Central memory CD4-positive, alpha-beta T cell (primary cell): ENCODE results near the gene ROR2.

Experiments
- DNase-seq: peaks from one replicate; pipeline ENCODE4 v3.0.0; 2022

ROR2 gene

GRCh38 chr9:91712811-91713210 lies 237.2 kb downstream of the ROR2 start:
- DNase-seq = no peak

GRCh38 chr9:91711755-91712601 lies 238.1 kb downstream of the ROR2 start:
- peak; percentile 50 for DNase-seq

GRCh38 chr9:91710158-91710557 lies 239.9 kb downstream of the ROR2 start:
- DNase-seq = no peak

GRCh38 chr9:91705386-91705785 lies 244.6 kb downstream of the ROR2 start:
- no peak for DNase-seq

DNA sequence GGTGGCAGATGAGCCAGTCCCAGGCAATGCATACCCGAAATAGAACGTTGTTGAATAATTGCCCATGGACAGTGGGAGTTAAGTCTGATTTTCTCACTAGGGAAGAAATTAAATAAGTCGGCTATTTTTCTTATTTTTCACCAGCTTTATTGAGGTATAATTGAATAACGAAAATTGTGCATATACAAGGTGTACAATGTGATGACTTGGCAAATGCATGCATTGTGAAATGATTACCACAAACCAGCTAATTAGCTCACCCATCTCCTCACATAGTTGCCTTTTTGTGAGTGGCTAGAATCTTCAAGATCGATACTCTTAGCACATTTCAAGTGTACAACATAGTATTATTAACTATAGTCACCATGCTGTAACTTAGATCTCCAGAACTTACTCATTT lies 249.6 kb downstream of the ROR2 start:
- DNase-seq = no peak

GRCh38 chr9:91698266-91698665 lies 251.8 kb downstream of the ROR2 start:
- DNase-seq = no peak

GRCh38 chr9:91697201-91697600 lies 252.8 kb downstream of the ROR2 start:
- no peak for DNase-seq

- peak; percentile 55 for DNase-seq
Observed at GRCh38 chr9:91694081-91694870, 255.8 kb downstream of the ROR2 start.

DNA sequence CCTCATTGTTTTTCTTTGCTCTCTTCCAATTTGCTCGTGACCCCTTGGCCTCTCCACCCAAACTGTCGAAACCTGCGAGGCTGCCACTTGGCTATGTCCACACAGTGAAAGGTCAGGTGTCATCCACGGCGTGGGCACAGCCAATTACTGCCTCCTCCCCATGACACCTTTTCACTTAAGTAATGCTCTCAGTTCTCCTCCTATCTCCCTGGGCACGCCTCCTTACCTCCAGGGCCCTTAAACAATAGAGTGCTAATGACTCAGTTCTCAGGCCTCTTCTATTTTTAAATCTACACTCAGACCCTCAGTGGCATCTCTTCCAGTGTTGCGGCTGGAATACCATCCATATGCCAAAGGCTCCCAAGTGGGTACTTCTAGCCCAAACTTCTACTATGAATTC lies 256.8 kb downstream of the ROR2 start:
- no peak for DNase-seq

- no peak for DNase-seq
Observed at GRCh38 chr9:91690540-91691249, 259.3 kb downstream of the ROR2 start.

DNA sequence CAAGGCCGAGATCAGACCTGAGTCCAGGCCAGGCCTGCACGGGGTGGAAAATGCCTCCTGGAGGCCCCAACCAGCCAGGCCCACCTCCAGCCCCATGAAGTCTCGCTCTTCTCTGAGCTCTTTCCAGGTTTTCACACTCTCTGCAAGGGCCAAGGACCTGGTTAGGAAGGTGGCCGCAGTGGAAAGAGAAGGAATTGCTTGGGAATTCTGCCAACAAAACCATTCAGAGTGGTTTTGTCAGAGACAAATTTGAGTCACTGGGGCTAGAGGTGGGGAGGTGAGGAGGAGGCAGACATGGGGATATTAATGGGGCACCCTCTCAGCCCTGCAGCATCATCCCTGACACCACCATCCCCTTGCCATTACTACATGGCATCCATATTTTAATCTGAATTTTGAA lies 261.0 kb downstream of the ROR2 start:
- DNase-seq = no peak

- DNase-seq = no peak
Observed at GRCh38 chr9:91683269-91683668, 266.8 kb downstream of the ROR2 start.

- DNase-seq = no peak
Observed at GRCh38 chr9:91682806-91683205, 267.2 kb downstream of the ROR2 start.

DNA sequence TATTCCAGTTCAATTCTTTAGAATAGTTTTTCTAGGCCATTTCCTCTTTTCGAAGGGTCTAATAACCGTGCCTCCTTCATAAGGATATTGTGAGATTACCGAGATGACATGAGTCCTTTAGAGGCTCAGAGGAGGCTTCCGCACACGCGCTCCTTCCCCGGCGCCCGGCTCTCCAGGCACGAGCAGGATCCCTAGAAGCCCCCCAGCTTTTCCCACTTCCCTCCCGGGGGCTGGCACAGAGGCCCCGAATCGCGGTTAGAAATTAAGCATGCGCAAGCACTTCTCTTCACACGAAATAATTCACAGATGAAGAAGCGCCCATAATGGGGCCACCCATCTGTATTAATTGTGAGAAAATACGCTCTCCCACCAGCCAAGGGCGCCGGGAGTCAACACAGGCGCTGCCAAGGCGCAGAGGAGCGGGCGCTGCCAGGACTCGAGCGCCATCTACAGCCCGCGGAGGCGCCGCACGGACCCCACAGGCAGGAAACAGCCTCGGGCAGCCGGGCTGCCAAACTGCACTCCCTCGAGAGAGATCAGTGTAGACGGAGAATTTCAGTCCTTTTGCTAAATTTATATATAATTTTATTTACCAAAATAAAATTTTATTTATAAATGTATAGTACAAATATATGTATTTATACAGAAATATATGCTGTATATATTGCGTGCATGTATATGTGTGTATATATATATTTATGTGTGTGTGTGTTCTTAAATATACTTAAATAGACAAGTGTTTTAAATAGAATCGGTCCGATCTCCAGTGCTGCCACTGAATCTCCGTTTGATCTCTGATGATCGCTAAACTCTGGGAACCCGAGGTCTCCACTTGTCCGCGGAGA lies 268.3 kb downstream of the ROR2 start:
- DNase-seq = peak; percentile 43

DNA sequence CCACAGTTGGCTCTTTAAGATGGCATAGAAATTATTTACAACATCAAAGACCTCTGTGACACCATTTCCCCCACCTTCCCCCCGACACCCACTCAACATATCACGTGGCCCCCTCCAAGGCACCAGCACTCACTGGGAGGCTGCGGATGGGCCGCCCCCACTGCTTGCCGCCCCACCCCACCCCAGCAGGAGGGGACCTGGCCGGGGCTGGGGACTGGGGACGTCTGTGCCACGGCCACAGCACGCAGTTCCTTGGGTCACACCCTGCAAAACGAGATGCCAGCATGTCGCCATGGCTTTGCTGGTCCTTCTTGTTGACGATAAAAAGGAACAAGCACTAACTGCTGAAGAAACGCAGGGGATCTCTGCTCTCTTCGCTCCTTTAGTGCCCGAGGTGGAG lies 269.0 kb downstream of the ROR2 start:
- DNase-seq = no peak

- no peak for DNase-seq
Observed at GRCh38 chr9:91680106-91680505, 269.9 kb downstream of the ROR2 start.

- no peak for DNase-seq
Observed at GRCh38 chr9:91678807-91679580, 271.0 kb downstream of the ROR2 start.

GRCh38 chr9:91677822-91678436 lies 272.1 kb downstream of the ROR2 start:
- no peak for DNase-seq

GRCh38 chr9:91677331-91677730 lies 272.7 kb downstream of the ROR2 start:
- DNase-seq = no peak

DNA sequence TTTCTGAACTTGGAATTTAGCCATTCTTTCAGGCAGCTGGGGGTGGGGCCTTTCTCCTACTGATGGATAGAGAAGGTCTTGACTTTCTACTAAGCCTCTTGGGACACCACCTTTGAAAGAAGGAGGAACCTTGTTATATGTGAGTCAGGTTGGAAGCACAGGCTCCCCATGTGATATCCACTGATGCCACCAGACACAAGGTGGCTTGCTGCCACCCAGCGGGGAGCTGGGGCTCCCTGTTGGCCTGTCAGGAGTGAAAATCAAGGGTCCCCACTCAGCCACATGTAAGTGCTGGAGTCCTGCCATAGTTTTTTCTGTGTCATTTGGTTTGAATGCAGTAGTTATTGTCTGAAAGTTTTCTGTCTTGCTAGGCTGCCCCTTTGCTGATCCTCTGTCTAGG lies 274.0 kb downstream of the ROR2 start:
- DNase-seq = no peak

- no peak for DNase-seq
Observed at GRCh38 chr9:91664663-91665062, 285.4 kb downstream of the ROR2 start.
